Gastroesophageal sphincter (tissue), 3 donors: Measurements from ENCODE around the gene TCF12.

Experiments
- CTCF ChIP-seq, 4 experiments: fragments of 200-600 bp in 2 of 4; fragments of 450-650 bp in 2 of 4; sonication (generic) in 1 of 4; IDR thresholded peaks; one replicate each; pipeline ENCODE4 v1.5.1; 2017 to 2019; ENCODE audit warnings: antibody characterized with exemption in 4 of 4, mild to moderate bottlenecking in 2 of 4, moderate library complexity in 2 of 4
- EP300 ChIP-seq: sonication (generic); formaldehyde crosslinking; IDR thresholded peaks from one replicate; pipeline ENCODE4 v1.6.1; 2017; ENCODE audit warnings: antibody characterized with exemption, mild to moderate bottlenecking
- POLR2A ChIP-seq, 2 donors: fragments of 450-650 bp; IDR thresholded peaks; one replicate each; pipeline ENCODE4 v1.6.1; 2017; ENCODE audit warnings: antibody characterized with exemption in 2 of 2, mild to moderate bottlenecking in 2 of 2, moderate library complexity in 1 of 2
- POLR2AphosphoS5 ChIP-seq: sonication (generic); formaldehyde crosslinking; IDR thresholded peaks from one replicate; pipeline ENCODE4 v1.6.1; 2017; ENCODE audit warnings: antibody characterized with exemption

- TF ChIP-seq CTCF (IDR thresholded peaks at IDR 0.05), result no peak
- TF ChIP-seq POLR2A (IDR thresholded peaks at IDR 0.05), result no peak
- TF ChIP-seq POLR2AphosphoS5, result no peak
- no peak for TF ChIP-seq EP300
Observed at GRCh38 chr15:57256939-57257338, 338.5 kb downstream of the TCF12 start.
